ENCODE measurements around the gene ROR2. TPM values are rescaled to one million over a fixed set of nuclear protein-coding genes. Genes with fewer than 3 reads are reported as not detected.

ROR2 gene
- total RNA-seq, 1 experiment from 2014 or later, result 5.9 TPM

DNA sequence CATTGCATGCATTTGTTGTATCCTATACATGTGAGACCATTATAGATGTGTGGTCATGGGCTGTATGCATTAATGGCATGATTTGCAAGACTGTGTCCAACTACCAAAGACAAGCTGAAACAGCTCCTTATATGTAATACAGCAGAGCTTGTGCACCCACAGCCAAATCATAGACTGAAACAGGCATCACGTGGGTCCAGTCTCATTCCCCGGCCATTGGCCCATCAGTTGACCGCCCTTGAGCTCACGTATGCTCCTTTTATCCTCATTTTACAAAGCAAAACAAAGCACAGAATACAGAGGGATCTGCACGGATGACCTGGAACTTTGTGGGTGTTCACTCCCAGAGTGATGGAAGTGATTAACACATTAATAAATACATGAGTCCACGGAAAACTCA is 109.1 kb downstream of the ROR2 start:
- TF ChIP-seq POLR2AphosphoS5 (IDR thresholded peaks at IDR 0.05; ENCODE audit: low read depth, low read length), result no peak
- intact Hi-C loops (cut with micrococcal nuclease; ENCODE audit: unreplicated experiment) (no loop called here), in situ Hi-C loops (cut with HindIII; ENCODE audit: low pct_unique_long_range_greater_than_20kb, low sequenced_read_pairs) (no loop called here)
- H3K27me3 ChIP-seq (ENCODE audit: control insufficient read depth, insufficient read depth, low read length), result no peaks in the 10 kb centered on the region
- no peaks in the 10 kb centered on the region for H3K9me3 ChIP-seq (ENCODE audit: control insufficient read depth, insufficient read depth, low read depth, low read length)
- DNase-seq (ENCODE audit: low read depth, low spot score), result no peak
- H3K4me1 ChIP-seq (ENCODE audit: control insufficient read depth, insufficient read depth, low read length), result no peaks in the 10 kb centered on the region; the same call in 1 of the 2 replicates
- POLR2A ChIA-PET, result no interaction called here
- no TSS peak for BruUV-seq (replicated peaks)
- H3K4me3 ChIP-seq (ENCODE audit: low read depth in 2 of 2, low read length in 2 of 2), result no peak overlapping the region
- ATAC-seq, result no peak
- no peak overlapping the region for H3K27ac ChIP-seq (ENCODE audit: low read length)
- no peaks in the 10 kb centered on the region for H3K36me3 ChIP-seq (ENCODE audit: control insufficient read depth, insufficient read depth, low read length)
- CTCF ChIA-PET, result no interaction called here

GRCh38 chr9:91840469-91840868 is 109.6 kb downstream of the ROR2 start:
- POLR2A ChIA-PET, result no interaction called here
- DNase-seq (ENCODE audit: low read depth, low spot score) (no peak), ATAC-seq (no peak)
- H3K27me3 ChIP-seq (ENCODE audit: control insufficient read depth, insufficient read depth, low read length), result no peaks in the 10 kb centered on the region
- no peak for TF ChIP-seq POLR2AphosphoS5 (IDR thresholded peaks at IDR 0.05; ENCODE audit: low read depth, low read length)
- no peak for TF ChIP-seq TCF7L2 (IDR thresholded peaks at IDR 0.05; ENCODE audit: low read depth, low read length)
- TF ChIP-seq SIN3A (IDR thresholded peaks at IDR 0.05; ENCODE audit: borderline replicate concordance, insufficient read depth, low read depth, low read length), result no peak
- no peak for TF ChIP-seq REST (IDR thresholded peaks at IDR 0.05; ENCODE audit: insufficient read depth in 1 of 2, low read depth in 2 of 2, low read length in 1 of 2)
- TF ChIP-seq CTCF (IDR thresholded peaks at IDR 0.05), result no peak
- no TSS peak for BruUV-seq (replicated peaks)
- H3K4me3 ChIP-seq (ENCODE audit: low read depth in 2 of 2, low read length in 2 of 2), result no peak overlapping the region
- H3K36me3 ChIP-seq (ENCODE audit: control insufficient read depth, insufficient read depth, low read length), result no peaks in the 10 kb centered on the region
- in situ Hi-C loops (cut with HindIII; ENCODE audit: low pct_unique_long_range_greater_than_20kb, low sequenced_read_pairs) (no loop called here), intact Hi-C loops (cut with micrococcal nuclease; ENCODE audit: unreplicated experiment) (no loop called here)
- no peaks in the 10 kb centered on the region; the same call in 1 of the 2 replicates for H3K4me1 ChIP-seq (ENCODE audit: control insufficient read depth, insufficient read depth, low read length)
- H3K27ac ChIP-seq (ENCODE audit: low read length), result no peak overlapping the region
- CTCF ChIA-PET, result no interaction called here
- no peaks in the 10 kb centered on the region for H3K9me3 ChIP-seq (ENCODE audit: control insufficient read depth, insufficient read depth, low read depth, low read length)

DNA sequence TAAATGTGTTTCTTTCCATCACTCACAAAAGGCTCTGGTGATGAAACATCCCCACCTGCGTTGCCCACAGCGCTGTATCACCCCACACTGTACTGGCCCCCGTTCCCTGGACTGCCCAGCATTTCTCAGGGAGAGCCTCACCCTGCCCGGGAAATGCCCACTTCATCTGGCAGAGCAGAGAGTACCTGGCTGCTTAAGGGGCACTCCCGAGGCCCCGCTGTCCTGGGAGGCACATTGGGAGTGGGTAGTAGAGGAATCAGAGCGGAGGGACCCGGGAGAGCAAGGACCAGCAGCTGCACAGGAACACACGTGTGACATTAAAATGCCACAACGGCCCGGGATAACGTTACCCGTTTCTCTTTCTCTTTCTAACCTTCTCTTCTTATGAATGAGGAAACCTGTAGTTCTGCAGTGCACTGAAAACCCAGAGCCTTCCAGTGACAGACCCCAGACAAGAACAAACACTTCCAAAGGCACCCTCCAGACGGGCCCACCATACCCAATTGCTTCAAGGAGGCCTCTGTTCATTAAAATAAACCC is 110.0 kb downstream of the ROR2 start:
- in situ Hi-C loops (cut with HindIII; ENCODE audit: low pct_unique_long_range_greater_than_20kb, low sequenced_read_pairs), result no loop called here
- no peak for ATAC-seq
- no peaks in the 10 kb centered on the region; the same call in 1 of the 2 replicates for H3K4me1 ChIP-seq (ENCODE audit: control insufficient read depth, insufficient read depth, low read length)
- BruUV-seq (replicated peaks), result no TSS peak
- no peaks in the 10 kb centered on the region for H3K27me3 ChIP-seq (ENCODE audit: control insufficient read depth, insufficient read depth, low read length)
- CTCF ChIA-PET, result no interaction called here
- H3K4me3 ChIP-seq (ENCODE audit: low read depth in 2 of 2, low read length in 2 of 2), result no peak overlapping the region; a peak in 1 of 4 replicates
- intact Hi-C loops (cut with micrococcal nuclease; ENCODE audit: unreplicated experiment), result no loop called here
- DNase-seq (ENCODE audit: low read depth, low spot score), result no peak
- POLR2A ChIA-PET, result no interaction called here
- H3K36me3 ChIP-seq (ENCODE audit: control insufficient read depth, insufficient read depth, low read length), result no peaks in the 10 kb centered on the region
- H3K9me3 ChIP-seq (ENCODE audit: control insufficient read depth, insufficient read depth, low read depth, low read length), result no peaks in the 10 kb centered on the region
- H3K27ac ChIP-seq (ENCODE audit: low read length), result no peak overlapping the region
- TF ChIP-seq SIN3A (IDR thresholded peaks at IDR 0.05; ENCODE audit: borderline replicate concordance, insufficient read depth, low read depth, low read length) (no peak), REST (IDR thresholded peaks at IDR 0.05; ENCODE audit: insufficient read depth in 1 of 2, low read depth in 2 of 2, low read length in 1 of 2) (no peak), TCF7L2 (IDR thresholded peaks at IDR 0.05; ENCODE audit: low read depth, low read length) (no peak), CTCF (IDR thresholded peaks at IDR 0.05) (no peak), POLR2AphosphoS5 (IDR thresholded peaks at IDR 0.05; ENCODE audit: low read depth, low read length) (no peak)

Data from Panc1 (cell line).